ENCODE data around the gene RAB37. TPM values are rescaled to one million over a fixed set of nuclear protein-coding genes. Genes with fewer than 3 reads are reported as not detected.

RAB37 gene
- total RNA-seq, 1 donor from 2014 or later = 0.32 TPM

DNA sequence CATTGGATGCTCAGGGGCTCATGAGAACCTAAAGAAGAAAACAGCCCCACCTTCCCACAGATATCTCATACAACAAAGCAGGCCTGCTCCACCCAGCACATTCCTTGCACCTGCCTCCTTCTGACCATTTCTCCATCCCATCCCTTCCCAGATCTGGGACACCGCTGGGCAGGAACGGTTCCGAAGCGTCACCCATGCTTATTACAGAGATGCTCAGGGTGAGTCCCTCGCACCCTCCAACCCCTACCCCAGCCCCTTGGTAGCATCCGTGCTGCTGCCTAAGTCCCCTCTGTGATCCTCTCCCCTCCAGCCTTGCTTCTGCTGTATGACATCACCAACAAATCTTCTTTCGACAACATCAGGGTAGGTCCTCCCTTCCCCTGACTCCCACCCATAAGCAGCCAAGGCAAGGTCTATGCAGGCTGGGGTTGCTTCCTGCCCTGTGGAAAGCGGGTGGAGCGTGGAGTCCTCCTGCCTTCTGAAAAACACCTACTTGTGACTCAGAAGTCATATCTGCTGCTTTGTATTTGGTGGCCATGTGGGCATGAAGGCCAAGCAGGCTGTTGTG lies 6.0 kb downstream of the RAB37 start:
- peaks cover 0 to 7% of the 10 kb centered on the region in 2 donors for H3K4me1 ChIP-seq
- H3K27me3 ChIP-seq = no peaks in the 10 kb centered on the region
- no peak overlapping the region for H3K27ac ChIP-seq
- DNase-seq (ENCODE audit: low spot score in 2 of 2) = no peak
- intact Hi-C loops (cut with DNase I) = no loop called here
- no peaks in the 10 kb centered on the region for H3K9me3 ChIP-seq
- TF ChIP-seq CTCF (IDR thresholded peaks at IDR 0.05) = no peak
- H3K4me3 ChIP-seq = no peak overlapping the region
- H3K36me3 ChIP-seq = no peaks in the 10 kb centered on the region

GRCh38 chr17:74743755-74744154 lies 6.7 kb downstream of the RAB37 start:
- TF ChIP-seq CTCF (IDR thresholded peaks at IDR 0.05) = no peak
- Histone ChIP-seq H3K4me1 (peaks cover 3 to 6% of the 10 kb centered on the region in 2 donors), H3K4me3 (no peak overlapping the region), H3K27me3 (no peaks in the 10 kb centered on the region), H3K27ac (no peak overlapping the region), H3K36me3 (no peaks in the 10 kb centered on the region), H3K9me3 (no peaks in the 10 kb centered on the region)
- intact Hi-C loops (cut with DNase I) = loop anchor here (1.0 to 2.0 kb wide), 3 partner anchors 27 to 215 kb away; no protein-coding TSS in a partner anchor
- DNase-seq (ENCODE audit: low spot score in 2 of 2) = no peak

- no peak for TF ChIP-seq CTCF (IDR thresholded peaks at IDR 0.05)
- no peaks in the 10 kb centered on the region for H3K27me3 ChIP-seq
- peaks cover 4 to 6% of the 10 kb centered on the region in 2 donors for H3K4me1 ChIP-seq
- H3K36me3 ChIP-seq = no peaks in the 10 kb centered on the region
- no peaks in the 10 kb centered on the region for H3K9me3 ChIP-seq
- intact Hi-C loops (cut with DNase I) = loop anchor here (1.0 to 2.0 kb wide), 3 partner anchors 26 to 214 kb away; no protein-coding TSS in a partner anchor
- DNase-seq (ENCODE audit: low spot score in 2 of 2) = no peak
- H3K4me3 ChIP-seq = no peak overlapping the region
- no peak overlapping the region for H3K27ac ChIP-seq
Measured at GRCh38 chr17:74744349-74744713, 7.3 kb downstream of the RAB37 start.

DNA sequence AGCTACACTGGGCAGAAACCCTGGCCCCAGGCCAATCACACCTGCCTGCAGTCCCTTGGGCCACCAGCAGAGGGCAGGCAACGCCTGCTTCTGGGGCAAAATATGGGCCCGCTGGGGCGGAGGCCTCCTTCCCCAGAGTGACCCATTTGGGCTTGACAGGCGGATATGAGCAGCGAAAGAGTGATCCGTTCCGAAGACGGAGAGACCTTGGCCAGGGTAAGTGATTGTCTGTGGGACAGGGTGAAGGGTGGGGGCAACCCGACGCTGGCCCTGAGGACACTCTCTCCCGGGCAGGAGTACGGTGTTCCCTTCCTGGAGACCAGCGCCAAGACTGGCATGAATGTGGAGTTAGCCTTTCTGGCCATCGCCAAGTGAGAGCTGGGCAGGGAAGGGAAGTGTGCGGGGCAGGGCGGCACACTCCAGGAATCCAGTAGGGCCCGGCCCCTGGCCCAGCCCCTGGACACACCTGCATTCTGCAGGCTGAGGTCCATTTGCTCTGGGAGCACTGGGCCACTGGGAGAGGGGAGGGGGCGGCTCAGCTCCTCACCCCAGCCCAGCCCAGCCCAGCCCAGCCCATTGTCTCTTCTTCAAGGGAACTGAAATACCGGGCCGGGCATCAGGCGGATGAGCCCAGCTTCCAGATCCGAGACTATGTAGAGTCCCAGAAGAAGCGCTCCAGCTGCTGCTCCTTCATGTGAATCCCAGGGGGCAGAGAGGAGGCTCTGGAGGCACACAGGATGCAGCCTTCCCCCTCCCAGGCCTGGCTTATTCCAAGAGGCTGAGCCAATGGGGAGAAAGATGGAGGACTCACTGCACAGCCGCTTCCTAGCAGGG lies 7.9 kb downstream of the RAB37 start:
- TF ChIP-seq CTCF (IDR thresholded peaks at IDR 0.05) = peak; percentile 99 to 100 (median 99)
- Histone ChIP-seq H3K4me3 (peak overlapping the region in 1 of 2 donors; percentile 38), H3K27me3 (no peaks in the 10 kb centered on the region), H3K36me3 (no peaks in the 10 kb centered on the region), H3K27ac (peak overlapping the region; percentile 42 to 49), H3K9me3 (no peaks in the 10 kb centered on the region), H3K4me1 (peaks cover 4 to 6% of the 10 kb centered on the region in 2 donors)
- DNase-seq (ENCODE audit: low spot score in 2 of 2) = peak in 1 of 2 donors; percentile 97
- intact Hi-C loops (cut with DNase I) = loop anchor here (1.0 to 5.0 kb wide), 4 partner anchors 25 to 293 kb away; no protein-coding TSS in a partner anchor

DNA sequence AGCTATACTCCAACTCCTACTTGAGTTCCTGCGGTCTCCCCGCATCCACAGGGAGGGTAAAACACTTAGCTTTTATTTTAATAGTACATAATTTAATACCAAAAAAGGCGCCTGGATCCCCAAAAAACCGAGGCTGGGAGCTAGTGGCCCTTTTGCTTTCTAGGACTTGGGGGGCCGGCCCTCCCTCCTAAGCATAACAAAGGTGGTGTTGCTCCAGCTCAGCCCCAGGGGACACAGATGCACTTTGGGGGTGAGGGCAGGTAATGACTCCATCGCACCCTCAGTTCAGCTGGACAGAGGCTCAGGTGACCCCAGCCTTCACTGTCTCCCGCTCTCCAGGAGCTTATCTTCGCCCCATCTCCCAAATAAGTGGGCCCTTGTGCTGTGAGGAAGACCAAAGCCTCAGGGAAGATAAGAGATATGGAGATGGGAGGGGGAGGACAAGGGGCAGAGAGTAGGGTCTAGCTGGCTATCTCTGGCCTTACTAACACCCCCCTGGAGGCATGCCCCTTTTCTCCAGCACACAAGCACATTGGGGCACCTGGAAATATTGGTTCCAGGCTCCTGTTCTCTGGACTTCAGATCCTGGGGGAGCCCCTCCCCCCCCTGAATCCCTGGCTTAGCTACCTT lies 8.6 kb downstream of the RAB37 start:
- no peak overlapping the region for H3K27ac ChIP-seq
- H3K4me3 ChIP-seq = no peak overlapping the region
- intact Hi-C loops (cut with DNase I) = loop anchor here (2.0 to 5.0 kb wide), 2 partner anchors 213 to 293 kb away; no protein-coding TSS in a partner anchor
- TF ChIP-seq CTCF (IDR thresholded peaks at IDR 0.05) = no peak
- no peak for DNase-seq (ENCODE audit: low spot score in 2 of 2)
- H3K36me3 ChIP-seq = no peaks in the 10 kb centered on the region
- H3K9me3 ChIP-seq = no peaks in the 10 kb centered on the region
- H3K27me3 ChIP-seq = no peaks in the 10 kb centered on the region
- H3K4me1 ChIP-seq = peaks cover 4 to 14% of the 10 kb centered on the region in 2 donors

Data from ascending aorta (tissue), 2 donors.